SW480 (cell line): Measurements from ENCODE around the gene LRRC10B.
A peak's percentile ranks its signal among the peaks of the same experiment; 100 is the strongest.

ENCODE experiments used
- DNase-seq: peaks from one replicate; pipeline ENCODE4 v3.0.0-alpha.2; 2016; ENCODE audit warnings: low spot score

Gene LRRC10B

DNA sequence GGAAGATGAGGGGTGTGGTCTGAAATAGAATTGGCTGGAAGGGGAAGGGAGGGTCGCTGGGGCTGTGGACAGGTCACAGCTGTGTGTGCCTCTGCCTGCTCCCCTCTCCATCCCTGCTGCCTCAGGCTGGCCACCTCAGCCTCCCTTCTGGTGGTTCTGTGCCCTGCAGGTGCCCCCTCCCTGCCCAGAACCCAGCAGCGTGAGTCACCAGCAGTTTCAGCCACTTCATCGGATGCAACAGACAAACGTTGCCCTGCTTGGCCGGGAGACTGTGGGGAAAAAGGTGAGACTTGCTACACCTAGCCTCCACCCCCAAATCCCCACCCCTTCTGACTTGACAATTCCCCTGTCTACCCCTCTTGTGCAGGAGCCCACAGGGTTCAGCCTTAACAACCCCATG lies 21.8 kb upstream of the LRRC10B start:
- peak; percentile 36 for DNase-seq

DNA sequence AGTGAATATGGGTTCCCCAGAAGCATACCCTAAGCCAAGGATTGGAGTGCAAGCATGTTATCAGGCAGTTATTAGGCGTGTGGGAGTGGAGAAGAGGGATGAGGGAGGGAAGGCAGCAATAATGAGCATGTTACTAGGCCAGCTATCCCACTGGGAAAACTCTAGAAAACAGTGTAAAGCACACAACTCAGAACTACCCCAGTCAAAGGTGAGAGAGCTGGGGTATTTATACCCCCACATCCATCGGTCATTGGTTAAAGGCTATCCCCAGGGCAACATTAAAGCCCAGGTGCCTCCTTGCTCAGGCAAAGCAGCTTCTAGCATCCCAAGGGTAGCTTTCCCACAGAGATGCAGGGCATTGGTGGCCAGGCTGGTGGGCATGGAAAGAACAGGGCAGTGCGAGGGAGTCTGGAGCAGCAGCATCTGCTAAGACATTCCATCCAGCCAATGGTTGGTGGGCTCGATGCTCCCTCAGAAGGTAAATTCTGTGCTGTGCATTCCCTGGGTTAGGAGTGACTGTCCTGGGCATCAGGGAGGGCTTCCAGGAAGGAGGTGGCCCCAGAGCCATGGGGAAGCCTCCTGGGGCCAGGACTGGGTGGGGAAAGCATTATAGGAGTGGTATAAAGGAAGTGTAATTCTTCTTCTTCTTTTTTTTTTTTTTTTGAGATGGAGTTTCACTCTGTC lies 21.1 kb upstream of the LRRC10B start:
- no peak for DNase-seq

DNA sequence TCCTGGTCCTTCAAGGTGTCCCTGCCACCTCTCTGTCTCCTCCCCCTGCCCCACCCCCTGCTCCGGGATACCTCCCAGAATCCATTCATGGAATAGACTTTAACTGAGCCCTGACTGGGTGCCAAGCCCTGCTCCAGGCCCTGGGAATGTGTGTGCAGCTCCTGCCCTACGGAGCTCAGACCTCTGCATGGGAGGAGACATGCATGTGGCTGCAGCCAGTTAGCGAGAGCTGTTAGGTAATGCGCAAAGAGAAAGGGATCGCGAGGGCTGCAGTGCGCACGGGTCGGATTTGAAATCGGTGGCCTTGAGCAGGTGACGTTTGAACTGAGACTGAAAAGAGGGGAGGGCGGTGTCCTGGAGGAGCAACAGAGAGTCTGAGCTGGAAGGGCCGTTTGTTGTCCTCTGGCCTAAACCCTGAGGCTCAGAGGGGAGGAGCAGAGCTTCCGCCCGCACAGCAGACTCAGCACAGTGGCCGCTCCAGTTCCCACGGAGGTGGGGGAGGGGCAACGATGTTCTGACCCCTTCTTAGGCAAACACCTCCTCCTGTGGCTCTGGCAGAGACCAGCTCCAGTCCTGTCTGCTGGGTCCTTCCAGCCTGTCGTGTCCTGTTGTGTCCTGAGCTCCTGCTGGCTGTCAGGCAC lies 19.8 kb upstream of the LRRC10B start:
- peak; percentile 75 for DNase-seq

DNA sequence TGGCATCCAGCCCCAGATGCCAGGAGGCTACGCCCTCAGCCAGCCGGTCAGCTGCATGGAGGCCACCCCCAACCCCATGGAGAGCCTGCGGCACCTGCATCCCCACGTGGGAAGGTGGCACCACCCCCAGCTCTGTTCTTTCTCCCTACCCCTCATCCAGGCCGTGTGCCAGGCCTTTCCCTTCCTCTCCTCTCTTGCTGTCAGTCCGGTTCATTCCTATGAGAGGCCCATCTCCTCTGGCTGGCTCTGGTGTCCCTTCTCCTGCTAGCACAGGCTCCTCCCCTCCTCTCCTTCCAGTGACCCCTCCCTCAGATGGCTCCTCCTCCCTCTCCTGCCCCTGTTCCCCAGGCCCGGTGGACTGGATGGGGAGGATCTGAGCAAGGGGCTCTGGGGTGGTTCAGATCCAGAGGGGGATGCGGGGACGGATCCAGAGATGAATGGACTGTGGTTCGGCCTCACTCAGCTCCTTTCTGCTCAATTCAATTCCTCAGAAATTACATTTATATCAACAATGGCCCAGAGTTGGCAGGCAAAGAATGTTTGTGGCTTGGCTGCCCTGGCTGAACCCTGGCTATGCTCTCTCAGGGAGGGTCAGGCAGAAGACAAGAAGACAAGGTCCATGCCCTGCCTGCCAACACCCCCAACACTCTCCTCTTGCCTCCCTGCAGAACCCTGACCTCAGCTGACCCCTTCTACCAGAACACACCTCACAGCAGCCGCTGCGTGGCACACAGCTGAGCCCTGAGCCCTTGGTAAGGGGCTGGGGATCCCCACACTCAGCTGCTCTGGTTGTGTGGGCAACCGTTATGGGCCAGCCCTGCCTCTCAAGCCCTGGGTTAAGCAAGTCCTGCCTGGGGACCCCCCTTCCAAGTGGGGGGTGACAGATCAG lies 18.5 kb upstream of the LRRC10B start:
- no peak for DNase-seq

DNA sequence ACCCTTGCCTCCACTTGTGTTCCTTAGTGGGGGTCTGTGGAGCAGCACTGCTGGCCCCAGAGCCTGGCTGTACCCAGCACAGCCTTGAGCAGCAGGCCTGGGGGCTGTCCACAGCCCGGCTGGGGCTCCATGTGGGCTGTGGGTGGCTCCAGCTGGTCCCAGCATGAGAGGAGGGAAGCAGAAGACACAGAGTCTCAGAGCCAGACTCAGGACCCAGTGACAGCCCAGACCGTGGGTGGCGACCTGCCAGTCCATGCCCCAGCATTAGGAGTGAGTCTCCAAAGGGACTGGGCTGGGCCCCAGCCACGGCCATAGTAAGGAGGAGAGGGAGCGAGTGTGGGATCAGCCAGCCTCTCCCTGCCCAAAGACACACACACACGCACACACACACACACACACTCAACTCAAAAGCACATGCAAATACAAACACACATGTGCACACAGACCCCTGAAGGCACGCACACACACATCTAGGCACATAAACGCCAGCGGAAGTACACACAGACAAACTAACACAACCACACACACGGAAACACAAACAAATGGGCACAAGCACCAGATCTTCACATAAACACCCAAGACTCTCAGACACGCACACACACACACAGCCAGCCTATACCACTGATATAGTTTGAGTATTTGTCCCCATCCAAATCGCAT lies 16.7 kb upstream of the LRRC10B start:
- no peak for DNase-seq

DNA sequence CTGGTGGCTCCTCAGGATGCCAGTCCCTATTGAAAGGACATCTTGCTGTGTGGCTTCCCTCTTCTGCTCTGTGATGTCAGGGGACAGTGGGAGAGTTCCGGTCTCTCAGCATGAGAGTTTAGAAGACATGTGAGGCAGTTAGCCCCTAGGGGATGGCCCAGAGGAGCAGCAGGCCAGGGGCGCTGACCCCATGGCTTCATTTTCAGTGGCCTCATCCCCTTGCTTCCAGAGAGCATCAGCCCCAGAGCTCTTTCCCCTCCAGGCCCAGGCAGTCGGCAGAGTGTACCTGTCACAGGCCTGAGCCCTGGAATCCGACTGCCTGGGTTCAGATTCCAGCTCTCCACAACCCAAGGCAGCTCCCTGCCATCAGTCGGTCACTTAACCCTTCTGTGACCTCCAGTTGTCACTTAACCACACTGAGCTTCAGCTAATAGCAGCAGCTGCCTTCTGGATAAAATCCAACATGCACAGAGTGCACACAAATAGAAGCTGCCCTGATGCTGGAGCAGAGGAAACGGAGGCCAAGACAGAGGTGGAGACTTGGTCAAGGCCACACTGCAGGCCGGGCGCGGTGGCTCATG lies 14.1 kb upstream of the LRRC10B start:
- no peak for DNase-seq

DNA sequence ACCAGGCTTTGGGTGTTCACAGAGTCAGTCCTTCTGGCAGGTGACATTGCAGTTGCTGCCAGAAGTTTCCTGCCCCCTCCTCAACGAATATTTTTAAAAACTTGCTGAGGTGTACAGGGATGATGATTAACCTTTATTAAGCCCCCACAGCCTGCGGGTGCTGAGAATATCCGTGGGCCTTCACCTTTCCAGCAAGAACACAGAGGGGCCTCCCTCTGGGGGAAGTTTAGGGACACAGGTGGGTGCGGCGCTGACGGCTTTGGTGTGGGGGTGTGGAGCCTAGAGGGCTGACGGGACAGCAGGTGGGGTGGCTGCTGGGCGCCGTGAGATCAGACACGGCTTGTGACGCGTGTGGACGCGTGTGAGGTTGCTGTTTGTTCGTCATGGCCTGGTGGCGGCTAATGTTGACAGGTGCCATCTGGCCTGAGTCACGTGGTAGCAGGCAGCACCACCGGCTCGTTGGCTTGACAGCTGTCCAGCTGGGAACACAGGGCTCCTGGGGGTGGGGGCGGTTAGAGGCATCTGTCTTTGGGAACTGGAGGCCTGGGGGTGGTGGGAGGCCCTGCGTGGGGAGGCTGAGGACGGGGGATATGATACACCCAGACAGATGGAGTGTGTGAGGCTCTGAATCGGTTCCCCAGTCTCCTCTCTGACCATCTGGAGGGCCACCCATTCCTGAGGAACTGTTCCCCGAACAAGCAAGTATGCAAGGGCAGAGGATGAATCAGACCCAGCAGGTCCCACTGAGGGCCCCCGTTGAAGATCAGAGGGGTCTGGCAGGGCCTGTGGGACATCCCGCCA lies 12.5 kb upstream of the LRRC10B start:
- no peak for DNase-seq

DNA sequence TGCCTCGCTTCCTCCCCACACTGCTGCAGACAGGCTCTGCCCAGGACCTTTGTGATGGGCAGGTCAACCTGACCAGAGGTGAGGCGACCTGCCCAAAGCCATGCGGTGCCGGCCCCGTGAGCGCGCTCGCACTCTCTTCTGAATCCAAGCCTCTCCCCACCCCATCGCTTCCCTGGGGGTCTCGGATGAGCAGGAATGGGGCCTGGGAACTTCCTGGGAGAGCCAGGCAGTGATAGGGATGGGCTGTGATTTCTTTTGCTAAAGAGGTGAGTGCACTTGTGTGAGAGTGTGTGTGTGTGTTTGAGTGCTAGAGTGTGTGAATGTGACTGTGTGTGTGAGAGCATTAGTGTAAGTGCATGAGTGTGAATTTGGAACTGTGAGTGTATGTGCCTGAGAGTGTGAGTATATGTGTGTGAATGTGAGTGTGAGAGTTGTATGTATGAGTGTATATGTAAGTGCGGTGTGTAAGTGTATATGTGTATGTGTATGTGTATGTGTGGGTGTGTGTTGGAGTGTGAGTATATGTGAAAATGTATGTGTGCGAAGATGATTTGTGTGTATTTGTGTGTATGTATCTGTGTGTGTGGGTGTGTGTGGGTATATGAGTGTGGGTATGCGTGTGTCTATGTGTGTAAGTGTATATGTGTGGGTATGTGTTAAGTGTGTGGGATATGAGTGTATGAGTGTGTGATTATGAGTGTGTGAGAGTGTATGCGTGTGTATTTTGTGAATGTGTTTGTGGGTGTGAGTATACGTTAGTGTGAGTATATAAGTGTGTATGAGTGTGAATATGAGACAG lies 11.7 kb upstream of the LRRC10B start:
- no peak for DNase-seq

DNA sequence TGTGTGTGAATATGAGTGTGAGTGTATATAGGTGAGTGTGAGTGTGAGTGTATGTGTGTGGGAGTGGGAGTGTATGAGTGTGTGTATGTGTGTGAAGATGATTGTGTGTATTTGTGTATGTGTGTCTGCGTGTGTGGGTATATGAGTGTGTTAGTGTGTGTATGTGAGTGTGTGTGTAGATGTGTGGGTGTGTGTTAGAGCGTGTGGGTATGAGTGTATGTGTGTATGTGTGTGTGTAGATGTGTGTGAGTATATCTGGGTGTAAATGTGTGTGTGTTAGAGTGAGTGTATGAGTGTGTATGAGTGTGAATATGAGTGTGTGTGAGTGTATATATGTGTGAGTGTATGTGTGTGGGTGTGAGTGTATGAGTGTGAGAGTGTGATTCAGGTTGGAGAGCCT lies 11.1 kb upstream of the LRRC10B start:
- no peak for DNase-seq

DNA sequence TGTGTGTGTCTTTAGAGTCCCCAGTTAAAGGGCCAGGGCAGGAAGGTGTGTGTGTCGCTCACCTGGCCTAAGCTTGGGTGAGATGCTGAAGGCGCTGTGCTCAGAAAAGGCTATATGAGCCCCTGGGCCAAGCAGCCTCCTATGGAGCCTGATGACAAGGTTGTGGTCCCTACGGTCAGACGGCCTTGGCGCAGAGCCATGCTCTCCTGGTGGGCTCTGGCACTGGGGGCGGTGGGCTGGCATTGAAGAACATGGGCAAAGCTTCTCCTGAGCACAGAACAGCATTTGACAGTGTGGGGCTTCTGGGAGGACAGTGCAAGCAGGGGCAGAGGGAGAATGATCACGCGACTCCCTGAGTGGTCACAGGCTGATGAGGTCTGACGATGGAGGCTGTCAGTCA lies 10.7 kb upstream of the LRRC10B start:
- no peak for DNase-seq

DNA sequence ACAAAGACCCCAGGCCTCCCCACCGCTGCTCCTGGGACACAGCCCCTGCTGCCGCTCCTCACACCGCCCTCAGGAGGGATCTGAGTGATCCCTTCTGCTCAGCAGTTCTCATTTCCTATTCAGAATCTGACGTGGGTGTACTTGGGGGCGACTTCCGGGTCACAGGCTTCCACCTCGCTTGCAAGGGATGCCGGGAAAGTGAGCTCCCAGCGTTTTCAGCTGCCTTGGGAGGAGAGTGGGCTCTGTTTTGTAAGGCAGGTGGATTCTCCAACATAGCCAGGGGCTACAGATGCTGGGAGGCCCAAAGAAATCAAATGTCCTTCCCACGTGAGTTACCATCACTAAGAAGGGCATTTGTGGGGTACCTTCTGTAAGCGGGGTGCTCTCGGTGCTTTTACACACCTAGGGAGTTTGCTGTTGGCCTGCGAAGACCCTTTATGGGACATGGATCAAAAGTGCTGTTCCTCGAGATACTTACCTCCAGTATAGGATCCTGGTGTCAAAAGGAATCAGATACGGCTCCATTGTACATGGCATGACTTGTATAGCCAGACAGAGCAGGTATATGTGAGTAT lies 9.7 kb upstream of the LRRC10B start:
- no peak for DNase-seq

DNA sequence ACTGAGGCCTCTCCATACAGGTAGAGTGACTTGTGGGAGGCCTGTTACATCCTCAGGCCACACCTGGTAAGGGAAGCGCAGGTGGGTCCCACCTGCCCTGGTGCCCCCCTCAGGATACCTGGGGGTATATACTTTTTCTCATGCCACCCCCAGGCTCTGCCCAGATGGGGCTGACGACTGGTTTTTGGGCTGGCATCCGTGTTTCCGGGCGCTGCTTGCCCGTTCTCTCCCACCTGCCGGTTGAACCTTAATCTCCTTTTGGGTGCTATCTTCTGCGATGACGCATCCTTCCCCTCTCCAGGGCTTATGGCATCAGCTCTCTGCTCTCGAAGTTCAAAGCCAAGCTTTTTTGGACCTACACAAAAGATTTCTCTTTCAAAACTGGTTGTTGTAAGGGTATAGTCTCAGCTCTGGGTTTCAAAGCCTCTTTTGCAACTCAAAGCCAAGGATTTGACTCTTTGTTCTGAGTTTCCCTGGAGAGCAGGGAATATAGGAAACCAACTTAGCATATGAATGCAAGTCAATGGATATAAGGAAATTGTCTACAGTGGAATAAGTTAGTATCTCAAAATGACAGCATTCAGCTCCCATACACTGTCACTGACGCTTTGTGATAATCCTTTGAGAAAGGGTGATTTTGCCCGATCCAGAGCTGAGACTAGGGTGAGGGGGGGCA lies 8.6 kb upstream of the LRRC10B start:
- no peak for DNase-seq

DNA sequence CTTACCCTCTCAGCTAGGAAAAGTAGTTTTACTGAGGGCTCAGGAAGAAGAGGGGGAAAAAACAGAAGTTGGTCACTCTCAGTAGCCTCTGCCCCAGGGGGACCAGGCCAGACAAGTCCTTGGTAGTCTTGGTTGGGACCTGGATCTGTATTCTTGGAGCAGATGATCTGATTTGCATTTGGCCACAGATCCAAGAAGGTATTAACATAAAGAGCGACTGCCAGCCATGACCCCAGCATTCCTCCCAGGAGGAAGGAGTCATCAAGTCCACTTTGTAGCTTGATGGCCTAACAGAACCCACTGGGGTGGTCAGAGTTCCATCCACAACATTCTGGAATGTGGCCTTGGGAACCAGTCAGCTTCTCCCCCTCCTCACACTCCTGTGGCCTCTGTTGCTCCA lies 6.0 kb upstream of the LRRC10B start:
- DNase-seq = no peak

DNA sequence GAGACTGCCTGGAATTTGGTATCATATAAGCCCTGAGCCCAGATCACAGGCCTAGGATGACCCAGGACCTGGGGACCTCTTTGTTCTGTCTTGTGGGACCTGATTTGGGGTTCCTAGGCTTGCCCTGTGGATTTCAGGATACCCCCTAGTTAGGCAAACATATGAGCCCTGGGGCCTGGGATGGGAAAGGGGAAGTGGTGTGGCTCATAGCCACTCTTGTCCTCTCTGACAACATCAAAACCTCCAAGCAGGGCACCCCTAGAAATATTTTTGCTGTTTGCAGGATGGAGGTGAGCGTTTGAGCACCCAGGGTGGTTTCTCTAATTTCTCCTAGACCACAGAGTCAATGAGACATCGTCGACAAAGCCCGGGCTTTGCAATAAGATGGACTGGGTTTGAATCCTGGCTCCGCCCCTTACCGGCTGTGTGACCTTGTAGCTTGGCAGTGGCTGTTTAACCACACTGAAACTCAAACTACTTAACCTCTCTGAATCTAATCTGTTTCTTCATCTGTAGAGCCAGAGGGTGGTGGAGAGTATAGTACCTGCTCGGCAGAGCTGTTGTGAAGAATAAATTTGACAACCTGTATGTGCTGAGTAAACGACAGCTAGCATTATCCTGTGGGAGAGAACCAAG lies 5.3 kb upstream of the LRRC10B start:
- DNase-seq = no peak

DNA sequence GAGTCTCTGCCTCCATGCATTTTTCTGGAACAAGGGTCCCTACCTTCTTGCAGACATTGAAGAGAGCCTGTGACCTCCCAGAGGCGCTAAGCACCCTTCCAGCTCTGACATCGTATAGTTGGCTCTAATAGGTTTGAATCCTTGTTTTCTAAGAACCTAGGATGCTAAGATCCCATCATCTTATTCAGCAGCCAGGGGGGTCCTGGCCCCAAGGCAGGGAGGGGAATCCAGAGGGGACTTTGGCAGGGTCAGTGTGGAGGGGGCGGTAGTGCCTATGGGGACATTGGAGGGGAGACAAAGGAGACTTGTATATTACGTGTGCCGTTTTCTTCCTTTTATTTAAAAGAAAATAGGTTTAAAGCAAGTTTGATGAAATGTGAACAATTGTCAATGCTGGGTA lies 3.4 kb upstream of the LRRC10B start:
- no peak for DNase-seq

DNA sequence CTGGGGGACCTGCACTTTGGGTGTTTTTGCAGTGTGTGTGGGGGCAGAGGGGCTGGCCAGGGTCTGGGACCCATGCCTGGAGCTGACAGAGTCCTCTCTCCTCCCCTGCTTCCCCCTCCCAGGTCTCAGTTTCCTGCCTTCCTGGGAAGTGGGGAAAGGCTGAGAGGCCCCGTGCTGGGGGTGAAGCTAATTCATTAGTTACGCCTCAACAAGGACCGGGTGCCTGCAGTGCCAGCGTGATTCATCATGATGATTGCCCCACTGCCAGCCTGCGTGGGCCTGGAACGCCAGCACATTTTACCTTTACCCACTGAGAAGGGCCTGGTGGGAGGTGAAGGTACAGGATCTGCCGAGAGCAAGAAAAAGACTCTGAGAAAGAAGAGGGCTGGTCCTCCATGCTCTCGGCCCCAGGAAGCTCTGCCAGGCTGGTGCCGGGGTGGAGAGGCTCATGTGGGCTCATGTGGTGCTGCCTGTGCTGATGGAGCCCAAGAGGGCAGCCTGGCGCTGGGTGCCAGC lies 2.9 kb upstream of the LRRC10B start:
- DNase-seq = peak; percentile 43

DNA sequence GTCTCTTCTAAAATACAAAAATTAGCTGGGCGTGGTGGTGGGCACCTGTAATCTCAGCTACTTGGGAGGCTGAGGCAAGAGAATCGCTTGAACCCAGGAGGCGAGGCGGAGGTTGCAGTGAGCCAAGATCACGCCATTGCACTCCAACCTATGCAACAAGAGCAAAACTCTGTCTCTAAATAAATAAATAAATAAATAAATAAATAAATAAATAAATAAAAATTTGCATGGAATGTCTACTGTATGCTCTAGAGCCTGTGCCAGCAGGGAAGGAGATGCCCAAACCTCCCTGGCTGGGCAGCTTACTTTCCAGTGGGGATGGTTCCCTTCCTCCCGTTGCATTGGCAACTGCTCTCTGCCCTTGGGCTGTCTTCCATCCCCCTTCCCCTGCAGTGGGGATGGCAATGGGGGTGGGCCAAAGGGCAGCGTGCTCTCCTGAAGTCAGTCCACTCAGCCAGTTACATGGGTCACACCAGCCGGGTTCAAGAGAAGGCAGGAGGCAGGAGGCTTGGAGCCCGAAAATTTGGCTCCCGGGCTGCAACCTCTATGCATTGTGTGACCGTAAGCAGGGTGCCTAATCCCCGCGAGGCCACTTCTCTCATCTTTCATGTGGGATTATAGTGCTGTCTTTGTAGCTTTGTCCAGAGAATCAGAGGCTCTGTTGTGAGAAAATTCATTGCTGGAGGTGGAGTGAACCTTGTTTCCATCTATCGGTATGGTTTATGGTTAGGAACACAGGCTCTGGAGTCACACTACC lies 1.4 kb upstream of the LRRC10B start:
- no peak for DNase-seq
